Activated CD4-positive, alpha-beta memory T cell treated with anti-CD3 and anti-CD28 coated beads, Interleukin-2, amount 10 ng/mL, durations not matched to agents 7 days and 5 days (primary cell): Measurements from ENCODE around the gene COL4A1. TPM values are rescaled to one million over a fixed set of nuclear protein-coding genes. Genes with fewer than 3 reads are reported as not detected.
A peak's percentile ranks its signal among the peaks of the same experiment; 100 is the strongest.

Source experiments
- CTCF ChIA-PET: fragments of 350-600 bp; sonication (Branson Sonifier 250); formaldehyde crosslinking; loops from one replicate; lab custom pipeline; 2021; ENCODE audit warnings: antibody characterized with exemption, inconsistent platforms; lab: Charles Lee
- POLR2A ChIA-PET: fragments of 350-600 bp; sonication (Branson Sonifier 250); formaldehyde crosslinking; loops from one replicate; lab custom pipeline; 2021; ENCODE audit warnings: antibody characterized with exemption; lab: Charles Lee
- DNase-seq: peaks from one replicate; pipeline ENCODE4 v3.0.0-alpha.2; 2020
- H3K27ac Mint-ChIP-seq: one replicate; pipeline ENCODE4 v1.8.0; 2021; ENCODE audit warnings: mild to moderate bottlenecking, mixed read lengths
- H3K27me3 Mint-ChIP-seq: one replicate; pipeline ENCODE4 v1.8.0; 2021; ENCODE audit warnings: mixed read lengths
- H3K36me3 Mint-ChIP-seq: one replicate; pipeline ENCODE4 v1.8.0; 2021; ENCODE audit warnings: low read depth, mixed read lengths
- H3K4me1 Mint-ChIP-seq: one replicate; pipeline ENCODE4 v1.8.0; 2021; ENCODE audit warnings: mixed read lengths
- H3K4me3 Mint-ChIP-seq: one replicate; pipeline ENCODE4 v1.8.0; 2021; ENCODE audit warnings: mild to moderate bottlenecking, mixed read lengths
- H3K9me3 Mint-ChIP-seq: one replicate; pipeline ENCODE4 v1.8.0; 2021; ENCODE audit warnings: mixed read lengths
- total RNA-seq, 2 experiments: library from RNA; stranded (reverse); gene quantifications; one replicate each; pipeline ENCODE4 v1.2.3, GENCODE V29; 2021

Gene COL4A1
- total RNA-seq, 2 experiments from 2014 or later: not detected

DNA sequence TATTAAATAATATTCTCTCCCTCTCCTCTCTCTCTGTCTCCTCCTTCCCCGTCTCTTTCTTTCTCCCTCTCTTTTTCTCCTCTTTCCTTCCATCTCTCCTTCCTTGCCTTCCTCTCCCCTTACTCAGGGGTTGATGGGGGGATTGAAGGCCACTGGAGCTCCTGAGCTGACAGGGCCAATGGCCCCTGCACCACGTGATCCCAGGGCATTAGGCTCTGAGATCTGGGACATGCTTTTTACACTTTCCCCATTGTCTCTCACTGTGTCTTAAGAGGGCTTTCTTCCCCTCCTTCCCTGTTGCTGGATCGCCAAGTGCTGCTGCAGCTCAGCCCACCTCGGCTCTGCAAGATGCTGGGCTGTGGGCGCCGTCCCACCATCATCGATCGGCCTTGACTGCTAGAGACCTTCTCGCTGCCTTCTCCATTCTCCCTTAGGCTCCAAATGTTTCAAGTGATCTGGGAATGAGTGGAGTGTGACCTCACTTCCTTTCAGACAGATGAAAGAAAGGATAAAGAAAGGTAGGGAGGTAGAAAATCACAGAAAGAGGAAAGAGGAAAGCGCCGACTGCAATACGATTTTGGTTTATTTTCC lies 42.2 kb downstream of the COL4A1 start:
- ChIA-PET CTCF (no interaction called here), POLR2A (no interaction called here)
- Mint-ChIP-seq H3K27me3 (peaks cover 3% of the 10 kb centered on the region), H3K4me1 (no peaks in the 10 kb centered on the region), H3K36me3 (no peaks in the 10 kb centered on the region), H3K9me3 (no peaks in the 10 kb centered on the region), H3K4me3 (no peak overlapping the region), H3K27ac (no peak overlapping the region)
- no peak for DNase-seq

DNA sequence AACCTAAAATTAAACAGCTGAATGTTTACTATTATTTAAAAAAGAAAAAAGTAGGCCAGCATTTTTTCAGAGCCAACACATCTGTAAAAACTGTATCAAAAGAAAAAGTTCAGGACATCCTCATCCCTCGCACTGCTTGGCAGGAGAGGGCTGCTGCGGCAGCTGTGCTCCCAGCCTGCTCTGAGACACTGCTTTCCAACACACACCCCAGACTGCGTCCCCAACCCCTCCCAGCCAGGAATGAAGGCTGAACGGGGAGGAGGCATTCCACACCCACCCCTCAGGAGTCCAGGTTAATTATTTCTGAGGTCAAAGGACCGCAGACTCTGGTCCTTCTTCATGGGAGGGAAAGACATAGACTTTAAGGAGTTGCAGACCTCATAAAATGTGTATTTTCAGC lies 43.1 kb downstream of the COL4A1 start:
- ChIA-PET CTCF (no interaction called here), POLR2A (no interaction called here)
- Mint-ChIP-seq H3K9me3 (no peaks in the 10 kb centered on the region), H3K4me3 (no peak overlapping the region), H3K27me3 (peaks cover 3% of the 10 kb centered on the region), H3K4me1 (no peaks in the 10 kb centered on the region), H3K27ac (no peak overlapping the region), H3K36me3 (no peaks in the 10 kb centered on the region)
- no peak for DNase-seq

DNA sequence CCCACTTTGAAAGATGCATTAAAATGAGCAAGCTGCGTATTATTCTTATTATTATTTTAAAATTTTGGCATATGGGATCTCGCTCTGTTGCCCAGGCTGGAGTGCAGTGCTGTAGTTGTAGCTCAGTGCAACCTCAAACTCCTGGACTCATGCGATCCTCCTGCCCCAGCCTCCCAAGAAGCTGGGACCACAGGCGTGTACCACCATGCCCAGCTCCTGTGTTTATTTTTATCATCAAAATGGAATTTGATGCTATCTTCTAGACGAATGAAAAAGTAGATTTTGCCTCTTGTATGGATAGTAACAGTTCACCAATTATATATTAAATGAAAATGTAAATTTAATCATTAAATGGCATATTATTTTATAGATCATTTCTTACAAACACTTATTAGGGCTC lies 43.6 kb downstream of the COL4A1 start:
- DNase-seq: no peak
- no peak overlapping the region for H3K27ac Mint-ChIP-seq
- CTCF ChIA-PET: interaction anchor here (1.2 kb wide), 1 partner anchor 41 kb away, joined by 4 read pairs; no protein-coding TSS in a partner anchor
- no peaks in the 10 kb centered on the region for H3K4me1 Mint-ChIP-seq
- POLR2A ChIA-PET: no interaction called here
- no peaks in the 10 kb centered on the region for H3K9me3 Mint-ChIP-seq
- H3K4me3 Mint-ChIP-seq: no peak overlapping the region
- H3K36me3 Mint-ChIP-seq: no peaks in the 10 kb centered on the region
- peaks cover 3% of the 10 kb centered on the region for H3K27me3 Mint-ChIP-seq

- ChIA-PET POLR2A (no interaction called here), CTCF (interaction anchor here (1.2 kb wide), 1 partner anchor 40 kb away, joined by 4 read pairs; no protein-coding TSS in a partner anchor)
- DNase-seq: no peak
- H3K36me3 Mint-ChIP-seq: no peaks in the 10 kb centered on the region
- H3K27ac Mint-ChIP-seq: no peak overlapping the region
- H3K9me3 Mint-ChIP-seq: no peaks in the 10 kb centered on the region
- no peak overlapping the region for H3K4me3 Mint-ChIP-seq
- peaks cover 3% of the 10 kb centered on the region for H3K27me3 Mint-ChIP-seq
- H3K4me1 Mint-ChIP-seq: no peaks in the 10 kb centered on the region
Observed at GRCh38 chr13:110262508-110263291, 44.3 kb downstream of the COL4A1 start.

- Mint-ChIP-seq H3K4me3 (no peak overlapping the region), H3K9me3 (no peaks in the 10 kb centered on the region), H3K4me1 (no peaks in the 10 kb centered on the region), H3K36me3 (no peaks in the 10 kb centered on the region), H3K27ac (no peak overlapping the region), H3K27me3 (peaks cover 3% of the 10 kb centered on the region)
- DNase-seq: no peak
- ChIA-PET POLR2A (no interaction called here), CTCF (no interaction called here)
Observed at GRCh38 chr13:110262082-110262436, 44.9 kb downstream of the COL4A1 start.

DNA sequence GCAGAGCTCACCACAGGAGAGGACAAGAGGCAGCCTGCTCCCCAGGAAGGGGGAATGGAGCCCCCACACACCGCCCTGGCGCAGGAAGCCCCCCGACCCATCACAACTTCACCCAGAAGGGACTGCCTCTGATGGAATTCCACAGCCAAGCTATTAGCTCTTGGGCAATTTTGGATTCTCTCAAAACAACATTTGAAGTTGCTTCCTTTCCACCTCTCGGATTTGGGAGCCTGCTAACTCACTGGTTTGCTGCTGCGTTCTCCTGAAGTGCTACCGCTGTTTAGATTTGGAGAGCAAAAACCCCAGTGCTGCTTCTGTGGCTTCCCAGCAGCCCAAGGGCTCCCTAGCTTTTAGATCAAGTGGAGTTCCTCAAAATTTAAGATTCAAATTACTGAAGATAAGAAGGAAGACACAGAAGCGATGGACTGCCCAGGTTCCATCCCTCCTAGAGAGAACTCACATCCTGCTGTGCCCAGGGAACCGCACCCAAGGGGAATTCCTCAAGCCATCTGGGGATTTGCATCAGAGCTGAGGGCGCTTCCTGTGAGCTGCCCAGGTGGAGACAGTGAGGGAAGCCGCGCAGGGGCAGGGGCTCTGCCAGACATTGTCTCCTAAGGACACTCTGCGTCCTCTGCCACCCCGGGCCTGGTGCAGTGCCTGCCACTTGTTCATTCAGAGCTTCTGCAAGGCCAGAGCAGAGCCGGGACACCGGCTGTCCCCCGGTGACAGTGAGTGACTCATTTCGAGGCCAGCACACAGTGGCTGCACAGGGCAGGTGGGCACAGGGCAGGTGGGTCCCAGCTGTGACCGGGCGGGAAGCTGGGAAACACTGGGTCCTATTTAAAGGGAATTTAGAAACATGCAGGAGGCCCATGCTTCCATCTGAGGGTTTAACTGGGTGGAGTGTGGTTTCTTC lies 45.5 kb downstream of the COL4A1 start:
- POLR2A ChIA-PET: no interaction called here

GRCh38 chr13:110259651-110260050 lies 47.3 kb downstream of the COL4A1 start:
- no peaks in the 10 kb centered on the region for H3K4me1 Mint-ChIP-seq
- no peaks in the 10 kb centered on the region for H3K9me3 Mint-ChIP-seq
- no peak overlapping the region for H3K4me3 Mint-ChIP-seq
- no peaks in the 10 kb centered on the region for H3K36me3 Mint-ChIP-seq
- no peak overlapping the region for H3K27ac Mint-ChIP-seq
- peaks cover 3% of the 10 kb centered on the region for H3K27me3 Mint-ChIP-seq
- CTCF ChIA-PET: no interaction called here
- POLR2A ChIA-PET: no interaction called here
- DNase-seq: no peak

More for the DNA sequence above, 45.5 kb downstream of the COL4A1 start:
- Mint-ChIP-seq H3K36me3 (no peaks in the 10 kb centered on the region), H3K4me3 (no peak overlapping the region), H3K4me1 (no peaks in the 10 kb centered on the region), H3K27me3 (peaks cover 3% of the 10 kb centered on the region), H3K27ac (no peak overlapping the region), H3K9me3 (no peaks in the 10 kb centered on the region)
- no peak for DNase-seq
- CTCF ChIA-PET: no interaction called here

- Mint-ChIP-seq H3K27ac (no peak overlapping the region), H3K36me3 (no peaks in the 10 kb centered on the region), H3K4me3 (no peak overlapping the region), H3K9me3 (no peaks in the 10 kb centered on the region), H3K27me3 (peaks cover 3% of the 10 kb centered on the region), H3K4me1 (no peaks in the 10 kb centered on the region)
- ChIA-PET CTCF (no interaction called here), POLR2A (no interaction called here)
- DNase-seq: no peak
Observed at GRCh38 chr13:110258876-110259631, 47.9 kb downstream of the COL4A1 start.

DNA sequence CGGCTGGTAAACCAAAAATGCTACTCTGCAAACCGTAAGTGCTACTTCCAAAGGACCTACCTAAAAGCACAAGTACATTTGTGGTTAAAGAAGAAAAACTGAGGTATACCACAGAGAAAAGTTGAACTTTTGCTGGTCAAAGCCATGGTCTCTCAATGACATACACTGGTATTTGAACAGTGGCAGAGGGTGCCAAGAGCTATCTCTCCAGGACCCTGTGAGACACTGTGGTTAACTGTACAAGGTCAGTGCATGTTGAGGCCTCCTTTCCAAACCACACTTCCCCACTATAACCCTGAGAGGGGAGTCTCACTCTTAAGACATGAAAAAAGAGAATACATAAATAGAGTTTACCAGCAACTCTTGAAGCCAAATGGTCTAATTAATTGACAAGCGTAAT lies 49.5 kb downstream of the COL4A1 start:
- POLR2A ChIA-PET: no interaction called here
- CTCF ChIA-PET: no interaction called here
- no peaks in the 10 kb centered on the region for H3K36me3 Mint-ChIP-seq
- H3K27me3 Mint-ChIP-seq: peaks cover 3% of the 10 kb centered on the region
- no peak overlapping the region for H3K4me3 Mint-ChIP-seq
- H3K9me3 Mint-ChIP-seq: no peaks in the 10 kb centered on the region
- H3K4me1 Mint-ChIP-seq: no peaks in the 10 kb centered on the region
- H3K27ac Mint-ChIP-seq: no peak overlapping the region
- DNase-seq: no peak

GRCh38 chr13:110256126-110256905 lies 50.6 kb downstream of the COL4A1 start:
- H3K4me1 Mint-ChIP-seq: no peaks in the 10 kb centered on the region
- POLR2A ChIA-PET: no interaction called here
- no peak for DNase-seq
- H3K27me3 Mint-ChIP-seq: peaks cover 3% of the 10 kb centered on the region
- no peaks in the 10 kb centered on the region for H3K9me3 Mint-ChIP-seq
- no peaks in the 10 kb centered on the region for H3K36me3 Mint-ChIP-seq
- H3K27ac Mint-ChIP-seq: no peak overlapping the region
- CTCF ChIA-PET: no interaction called here
- no peak overlapping the region for H3K4me3 Mint-ChIP-seq

DNA sequence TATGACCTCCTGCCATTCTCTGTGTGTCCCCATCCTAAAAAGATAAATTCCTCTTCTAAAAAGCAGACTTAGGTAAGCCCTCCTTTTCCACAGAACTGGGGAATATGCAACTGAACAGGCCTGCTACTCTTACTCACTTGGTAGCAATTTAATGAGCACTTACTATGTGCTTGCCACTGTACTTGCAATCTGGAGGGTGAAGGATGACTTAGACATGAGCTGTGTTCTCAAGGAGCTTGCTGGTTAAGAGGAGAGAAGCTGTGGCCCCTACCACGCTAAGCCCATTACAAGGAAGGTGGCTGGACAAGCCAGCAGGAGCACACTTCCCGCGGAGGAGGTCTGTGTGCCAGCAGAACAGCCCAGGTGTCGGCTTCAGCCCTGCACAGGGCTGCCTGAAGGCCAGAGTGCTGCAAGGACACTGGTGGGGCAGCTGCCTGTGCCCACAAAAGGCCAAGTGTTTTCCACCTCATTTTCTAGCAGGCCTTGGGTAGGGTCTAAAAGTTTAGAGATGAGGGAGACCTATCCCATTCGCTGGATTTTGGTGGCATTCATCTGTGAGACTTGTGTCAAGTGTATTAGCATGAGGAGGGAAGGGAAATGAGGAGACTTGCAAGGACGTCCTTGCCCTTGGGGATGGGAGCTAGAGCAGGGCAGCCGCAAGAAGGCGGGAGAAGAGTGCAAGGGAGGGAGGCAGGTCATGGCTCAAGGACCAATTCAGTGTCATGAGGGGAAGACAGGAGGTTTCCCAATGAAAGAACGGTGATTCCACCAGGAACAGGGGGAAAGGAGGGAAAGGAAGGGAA lies 52.0 kb downstream of the COL4A1 start:
- no peaks in the 10 kb centered on the region for H3K36me3 Mint-ChIP-seq
- H3K4me3 Mint-ChIP-seq: no peak overlapping the region
- no peak for DNase-seq
- ChIA-PET CTCF (no interaction called here), POLR2A (no interaction called here)
- H3K27ac Mint-ChIP-seq: peak overlapping the region; percentile 31
- no peaks in the 10 kb centered on the region for H3K4me1 Mint-ChIP-seq
- peaks cover 4% of the 10 kb centered on the region for H3K27me3 Mint-ChIP-seq
- H3K9me3 Mint-ChIP-seq: no peaks in the 10 kb centered on the region
